Left cardiac atrium (tissue), 4 donors: ENCODE data around the gene CUX1. TPM values are rescaled to one million over a fixed set of nuclear protein-coding genes. Genes with fewer than 3 reads are reported as not detected.

ENCODE experiments used
- ATAC-seq, 2 donors: fragments of 200-7000 bp; cut with Tn5 transposase; one replicate each; pipeline ENCODE4 v1.9.1; 2020; ENCODE audit warnings: mild to moderate bottlenecking in 2 of 2, moderate library complexity in 2 of 2
- DNase-seq: peaks from one replicate; pipeline ENCODE4 v3.0.0-alpha.2; 2020
- intact Hi-C, 2 donors: fragments of 100-400 bp; cut with DNase I; formaldehyde crosslinking; loops; one replicate each; pipeline versions ENCODE4 v1.14.1 to v1.15.1; 2022 to 2023
- total RNA-seq, 2 donors: library from RNA; stranded (reverse); fragmentation: NEBNext Ultra II Directional; extraction: Animal tissue kit (Norgen Biotek cat#: 25700); gene quantifications; one replicate each; pipeline ENCODE4 v1.2.1, GENCODE V29; 2021
- donor health status: DM: no; HTN: yes; CAD: no.
- donor health status: DM: no; HTN: yes; CAD: no; lungs with severe emphysema.
- donor health status: DM: yes; HTN: yes; CAD: no.
- donor health status: Dilated cardiomyopathy.

CUX1 gene
- total RNA-seq, 2 donors from 2014 or later, result 81.6 to 108 TPM

- DNase-seq (no peak), ATAC-seq (no peak)
- intact Hi-C loops, result no loop called here
Measured at GRCh38 chr7:102089175-102090098, 272.0 kb downstream of the CUX1 start.

GRCh38 chr7:102093599-102094315, 276.3 kb downstream of the CUX1 start:
- no peak for DNase-seq
- intact Hi-C loops, result no loop called here
- ATAC-seq, result peak in 1 of 2 donors; percentile 35

GRCh38 chr7:102094316-102094650, 276.9 kb downstream of the CUX1 start:
- DNase-seq (no peak), ATAC-seq (no peak)

GRCh38 chr7:102095321-102096011, 278.0 kb downstream of the CUX1 start:
- ATAC-seq (no peak), DNase-seq (no peak)
- intact Hi-C loops, result no loop called here

More at GRCh38 chr7:102094316-102094650, 276.9 kb downstream of the CUX1 start:
- intact Hi-C loops, result no loop called here

- no peak for ATAC-seq
- DNase-seq, result no peak
- intact Hi-C loops, result no loop called here
Measured at GRCh38 chr7:102096012-102096332, 278.5 kb downstream of the CUX1 start.

GRCh38 chr7:102096706-102097427, 279.4 kb downstream of the CUX1 start:
- ATAC-seq, result no peak
- DNase-seq, result no peak
- intact Hi-C loops, result no loop called here

GRCh38 chr7:102097601-102098161, 280.3 kb downstream of the CUX1 start:
- DNase-seq (no peak), ATAC-seq (no peak)
- intact Hi-C loops, result no loop called here

GRCh38 chr7:102098986-102099385, 281.6 kb downstream of the CUX1 start:
- intact Hi-C loops, result no loop called here
- ATAC-seq (no peak), DNase-seq (no peak)

- ATAC-seq (no peak), DNase-seq (no peak)
- intact Hi-C loops, result no loop called here
Measured at GRCh38 chr7:102099474-102099873, 282.0 kb downstream of the CUX1 start.

- ATAC-seq (no peak), DNase-seq (no peak)
Measured at GRCh38 chr7:102101111-102101551, 283.7 kb downstream of the CUX1 start.

GRCh38 chr7:102101926-102102325, 284.5 kb downstream of the CUX1 start:
- ATAC-seq (no peak), DNase-seq (no peak)

More at GRCh38 chr7:102101111-102101551, 283.7 kb downstream of the CUX1 start:
- intact Hi-C loops, result no loop called here

GRCh38 chr7:102103027-102103372, 285.6 kb downstream of the CUX1 start:
- intact Hi-C loops, result no loop called here
- no peak for DNase-seq
- ATAC-seq, result no peak

More at GRCh38 chr7:102101926-102102325, 284.5 kb downstream of the CUX1 start:
- intact Hi-C loops, result no loop called here

GRCh38 chr7:102104245-102104644, 286.8 kb downstream of the CUX1 start:
- intact Hi-C loops, result no loop called here
- ATAC-seq (no peak), DNase-seq (no peak)

- ATAC-seq, result peak in 1 of 2 donors; percentile 65
- no peak for DNase-seq
- intact Hi-C loops, result no loop called here
Measured at GRCh38 chr7:102106625-102107024, 289.2 kb downstream of the CUX1 start.

GRCh38 chr7:102107474-102108104, 290.2 kb downstream of the CUX1 start:
- DNase-seq, result no peak
- intact Hi-C loops, result no loop called here
- ATAC-seq, result no peak

GRCh38 chr7:102111061-102112041, 293.9 kb downstream of the CUX1 start:
- no peak for ATAC-seq
- DNase-seq, result no peak
- intact Hi-C loops, result no loop called here

GRCh38 chr7:102115181-102115580, 297.8 kb downstream of the CUX1 start:
- ATAC-seq (no peak), DNase-seq (no peak)
- intact Hi-C loops, result no loop called here
